ENCODE data around the gene PLXNA4. TPM values are rescaled to one million over a fixed set of nuclear protein-coding genes. Genes with fewer than 3 reads are reported as not detected.

Gene PLXNA4
- total and polyA plus RNA-seq, 2 experiments from 2014 or later, result 0.32 TPM; not detected in 1

GRCh38 chr7:132213583-132213982 lies 362.7 kb downstream of the PLXNA4 start:
- no peaks in the 10 kb centered on the region for H3K4me1 ChIP-seq (ENCODE audit: insufficient read depth)
- no peaks in the 10 kb centered on the region for H3K9me2 ChIP-seq (ENCODE audit: insufficient read depth)
- no peak overlapping the region for H3K27ac ChIP-seq
- no peaks in the 10 kb centered on the region for H3F3A ChIP-seq (ENCODE audit: insufficient read depth)
- no peak for DNase-seq
- H3K4me3 ChIP-seq, result no peak overlapping the region
- H2AFZ ChIP-seq, result no peak overlapping the region
- 55 to 68% methylated on average over 5 of the region's 5 CpGs for WGBS, 2 experiments (ENCODE audit: low coverage in 1 of 2, low lambda C conversion rate in 2 of 2, missing lambda C conversion rate in 2 of 2)
- H4K20me1 ChIP-seq (ENCODE audit: insufficient read depth), result no peaks in the 10 kb centered on the region
- no peaks in the 10 kb centered on the region for H3K9me3 ChIP-seq (ENCODE audit: low read depth)
- no peak overlapping the region for H3K4me2 ChIP-seq (ENCODE audit: unreplicated experiment)
- in situ Hi-C loops (cut with MboI), result no loop called here
- no peaks in the 10 kb centered on the region for H3K36me3 ChIP-seq (ENCODE audit: low read depth)
- H3K79me2 ChIP-seq (ENCODE audit: insufficient read depth), result no peaks in the 10 kb centered on the region
- no peak overlapping the region for H3K9ac ChIP-seq
- TF ChIP-seq EZH2phosphoT487 (IDR thresholded peaks at IDR 0.05; ENCODE audit: insufficient read depth, low read depth) (no peak), EZH2 (IDR thresholded peaks at IDR 0.05; ENCODE audit: insufficient read depth, poor library complexity, severe bottlenecking) (no peak)
- no peaks in the 10 kb centered on the region for H3K27me3 ChIP-seq (replicated peaks; ENCODE audit: insufficient read depth)

GRCh38 chr7:132211971-132212370 lies 364.3 kb downstream of the PLXNA4 start:
- no peaks in the 10 kb centered on the region for H3K9me3 ChIP-seq (ENCODE audit: low read depth)

GRCh38 chr7:132210821-132211220 lies 365.4 kb downstream of the PLXNA4 start:
- WGBS, 2 experiments (ENCODE audit: low coverage in 1 of 2, low lambda C conversion rate in 2 of 2, missing lambda C conversion rate in 2 of 2), result 71 to 81% methylated on average over 13 to 14 of the region's 14 CpGs
- no peak overlapping the region for H3K4me3 ChIP-seq
- no peak overlapping the region for H2AFZ ChIP-seq
- DNase-seq, result no peak
- in situ Hi-C loops (cut with MboI), result no loop called here
- H3K36me3 ChIP-seq (ENCODE audit: low read depth), result no peaks in the 10 kb centered on the region
- H3K79me2 ChIP-seq (ENCODE audit: insufficient read depth), result no peaks in the 10 kb centered on the region
- no peak overlapping the region for H3K27ac ChIP-seq
- no peaks in the 10 kb centered on the region for H4K20me1 ChIP-seq (ENCODE audit: insufficient read depth)
- H3K9me2 ChIP-seq (ENCODE audit: insufficient read depth), result no peaks in the 10 kb centered on the region
- no peaks in the 10 kb centered on the region for H3K9me3 ChIP-seq (ENCODE audit: low read depth)
- no peaks in the 10 kb centered on the region for H3K27me3 ChIP-seq (replicated peaks; ENCODE audit: insufficient read depth)
- TF ChIP-seq EZH2 (IDR thresholded peaks at IDR 0.05; ENCODE audit: insufficient read depth, poor library complexity, severe bottlenecking), result no peak
- no peak for TF ChIP-seq EZH2phosphoT487 (IDR thresholded peaks at IDR 0.05; ENCODE audit: insufficient read depth, low read depth)
- no peak overlapping the region for H3K9ac ChIP-seq
- H3F3A ChIP-seq (ENCODE audit: insufficient read depth), result no peaks in the 10 kb centered on the region
- no peaks in the 10 kb centered on the region for H3K4me1 ChIP-seq (ENCODE audit: insufficient read depth)
- H3K4me2 ChIP-seq (ENCODE audit: unreplicated experiment), result no peak overlapping the region

More at GRCh38 chr7:132211971-132212370, 364.3 kb downstream of the PLXNA4 start:
- H3K36me3 ChIP-seq (ENCODE audit: low read depth), result no peaks in the 10 kb centered on the region
- no peaks in the 10 kb centered on the region for H4K20me1 ChIP-seq (ENCODE audit: insufficient read depth)
- H3K27ac ChIP-seq, result no peak overlapping the region
- 64 to 85% methylated on average over 4 of the region's 4 CpGs for WGBS, 2 experiments (ENCODE audit: low coverage in 1 of 2, low lambda C conversion rate in 2 of 2, missing lambda C conversion rate in 2 of 2)
- in situ Hi-C loops (cut with MboI), result no loop called here
- H3K4me1 ChIP-seq (ENCODE audit: insufficient read depth), result no peaks in the 10 kb centered on the region
- no peaks in the 10 kb centered on the region for H3F3A ChIP-seq (ENCODE audit: insufficient read depth)
- no peaks in the 10 kb centered on the region for H3K27me3 ChIP-seq (replicated peaks; ENCODE audit: insufficient read depth)
- no peaks in the 10 kb centered on the region for H3K79me2 ChIP-seq (ENCODE audit: insufficient read depth)
- no peak overlapping the region for H2AFZ ChIP-seq
- no peak overlapping the region for H3K4me3 ChIP-seq
- H3K4me2 ChIP-seq (ENCODE audit: unreplicated experiment), result no peak overlapping the region
- TF ChIP-seq EZH2 (IDR thresholded peaks at IDR 0.05; ENCODE audit: insufficient read depth, poor library complexity, severe bottlenecking), result no peak
- TF ChIP-seq EZH2phosphoT487 (IDR thresholded peaks at IDR 0.05; ENCODE audit: insufficient read depth, low read depth), result no peak
- no peak overlapping the region for H3K9ac ChIP-seq
- no peaks in the 10 kb centered on the region for H3K9me2 ChIP-seq (ENCODE audit: insufficient read depth)
- DNase-seq, result no peak

- H3K27me3 ChIP-seq (replicated peaks; ENCODE audit: insufficient read depth), result no peaks in the 10 kb centered on the region
- TF ChIP-seq EZH2phosphoT487 (IDR thresholded peaks at IDR 0.05; ENCODE audit: insufficient read depth, low read depth) (no peak), EZH2 (IDR thresholded peaks at IDR 0.05; ENCODE audit: insufficient read depth, poor library complexity, severe bottlenecking) (no peak)
- H3K9ac ChIP-seq, result no peak overlapping the region
- no peak overlapping the region for H3K4me3 ChIP-seq
- 46 to 47% methylated on average over 2 of the region's 2 CpGs for WGBS, 2 experiments (ENCODE audit: low coverage in 1 of 2, low lambda C conversion rate in 2 of 2, missing lambda C conversion rate in 2 of 2)
- H3K9me3 ChIP-seq (ENCODE audit: low read depth), result no peaks in the 10 kb centered on the region
- no peaks in the 10 kb centered on the region for H3K36me3 ChIP-seq (ENCODE audit: low read depth)
- H3K79me2 ChIP-seq (ENCODE audit: insufficient read depth), result no peaks in the 10 kb centered on the region
- no peak for DNase-seq
- in situ Hi-C loops (cut with MboI), result no loop called here
- no peaks in the 10 kb centered on the region for H3K9me2 ChIP-seq (ENCODE audit: insufficient read depth)
- no peaks in the 10 kb centered on the region for H3F3A ChIP-seq (ENCODE audit: insufficient read depth)
- no peak overlapping the region for H3K27ac ChIP-seq
- H4K20me1 ChIP-seq (ENCODE audit: insufficient read depth), result no peaks in the 10 kb centered on the region
- H3K4me2 ChIP-seq (ENCODE audit: unreplicated experiment), result no peak overlapping the region
- no peaks in the 10 kb centered on the region for H3K4me1 ChIP-seq (ENCODE audit: insufficient read depth)
- H2AFZ ChIP-seq, result no peak overlapping the region
Observed at GRCh38 chr7:132207782-132208181, 368.5 kb downstream of the PLXNA4 start.

- H3F3A ChIP-seq (ENCODE audit: insufficient read depth), result no peaks in the 10 kb centered on the region
- no peaks in the 10 kb centered on the region for H4K20me1 ChIP-seq (ENCODE audit: insufficient read depth)
- in situ Hi-C loops (cut with MboI), result no loop called here
- H3K4me1 ChIP-seq (ENCODE audit: insufficient read depth), result no peaks in the 10 kb centered on the region
- H3K4me2 ChIP-seq (ENCODE audit: unreplicated experiment), result no peak overlapping the region
- no peaks in the 10 kb centered on the region for H3K79me2 ChIP-seq (ENCODE audit: insufficient read depth)
- 73 to 74% methylated on average over 9 of the region's 9 CpGs for WGBS, 2 experiments (ENCODE audit: low coverage in 1 of 2, low lambda C conversion rate in 2 of 2, missing lambda C conversion rate in 2 of 2)
- no peaks in the 10 kb centered on the region for H3K9me2 ChIP-seq (ENCODE audit: insufficient read depth)
- H3K27ac ChIP-seq, result no peak overlapping the region
- TF ChIP-seq EZH2 (IDR thresholded peaks at IDR 0.05; ENCODE audit: insufficient read depth, poor library complexity, severe bottlenecking) (no peak), EZH2phosphoT487 (IDR thresholded peaks at IDR 0.05; ENCODE audit: insufficient read depth, low read depth) (no peak)
- no peaks in the 10 kb centered on the region for H3K36me3 ChIP-seq (ENCODE audit: low read depth)
- H3K4me3 ChIP-seq, result no peak overlapping the region
- H2AFZ ChIP-seq, result no peak overlapping the region
- H3K9me3 ChIP-seq (ENCODE audit: low read depth), result no peaks in the 10 kb centered on the region
- no peaks in the 10 kb centered on the region for H3K27me3 ChIP-seq (replicated peaks; ENCODE audit: insufficient read depth)
- no peak overlapping the region for H3K9ac ChIP-seq
- DNase-seq, result no peak
Observed at GRCh38 chr7:132207211-132207610, 369.1 kb downstream of the PLXNA4 start.

Data from GM23248 (cell line).